Stimulated activated CD4-positive, alpha-beta T cell treated with anti-CD3 and anti-CD28 coated beads, Interleukin-1b, Interleukin-23, amount 100 ng/mL, for 24 hours (primary cell): ENCODE measurements around the gene PKN2.

Experiments
- DNase-seq, 4 experiments: peaks; one replicate each; pipeline ENCODE4 v3.0.0-alpha.2; 2020; ENCODE audit warnings: low read depth in 4 of 4, low spot score in 1 of 4

The PKN2 gene

GRCh38 chr1:88731475-88732269 lies 47.6 kb downstream of the PKN2 start:
- DNase-seq, result no peak

- no peak for DNase-seq
These were observed 51.3 kb downstream of the PKN2 start for GRCh38 chr1:88735382-88735781.

- DNase-seq, result no peak
These were observed 51.8 kb downstream of the PKN2 start for GRCh38 chr1:88735909-88736308.

- DNase-seq, result peak in 3 of 4 experiments; percentile 0 to 12 (median 4)
These were observed 52.7 kb downstream of the PKN2 start for GRCh38 chr1:88736633-88737248.

GRCh38 chr1:88737338-88737927 lies 53.4 kb downstream of the PKN2 start:
- no peak for DNase-seq

- no peak for DNase-seq
These were observed 56.7 kb downstream of the PKN2 start for GRCh38 chr1:88740784-88741183.

- no peak for DNase-seq
These were observed 57.3 kb downstream of the PKN2 start for GRCh38 chr1:88741413-88741812.

- no peak for DNase-seq
These were observed 58.5 kb downstream of the PKN2 start for GRCh38 chr1:88742531-88742930.

GRCh38 chr1:88744142-88744541 lies 60.1 kb downstream of the PKN2 start:
- no peak for DNase-seq

- no peak for DNase-seq
These were observed 62.8 kb downstream of the PKN2 start for GRCh38 chr1:88746916-88747315.

GRCh38 chr1:88751714-88752113 lies 67.6 kb downstream of the PKN2 start:
- no peak for DNase-seq

GRCh38 chr1:88753506-88753905 lies 69.4 kb downstream of the PKN2 start:
- DNase-seq, result no peak

- no peak for DNase-seq
These were observed 79.8 kb downstream of the PKN2 start for GRCh38 chr1:88763649-88764406.

- DNase-seq, result no peak
These were observed 84.1 kb downstream of the PKN2 start for GRCh38 chr1:88768187-88768586.

- DNase-seq, result no peak
These were observed 84.7 kb downstream of the PKN2 start for GRCh38 chr1:88768816-88769215.

GRCh38 chr1:88773540-88774150 lies 89.6 kb downstream of the PKN2 start:
- no peak for DNase-seq

- DNase-seq, result peak in 1 of 4 experiments; percentile 18
These were observed 90.1 kb downstream of the PKN2 start for GRCh38 chr1:88774151-88774556.

- DNase-seq, result no peak
These were observed 93.6 kb downstream of the PKN2 start for GRCh38 chr1:88777604-88778149.

- no peak for DNase-seq
These were observed 95.8 kb downstream of the PKN2 start for GRCh38 chr1:88779880-88780279.

GRCh38 chr1:88780485-88780884 lies 96.4 kb downstream of the PKN2 start:
- DNase-seq, result no peak

GRCh38 chr1:88783145-88783544 lies 99.1 kb downstream of the PKN2 start:
- no peak for DNase-seq
